H1 (cell line): ENCODE measurements around the gene TAF6. TPM values are rescaled to one million over a fixed set of nuclear protein-coding genes. Genes with fewer than 3 reads are reported as not detected.
A peak's percentile ranks its signal among the peaks of the same experiment; 100 is the strongest.

Experiments used
- CTCF ChIA-PET: fragments of 300-600 bp; sonication (Branson Sonifier 250); formaldehyde crosslinking; loops from one replicate; lab custom pipeline; 2021; ENCODE audit not compliant: partially characterized antibody; lab: Charles Lee
- POLR2A ChIA-PET: fragments of 300-600 bp; sonication (Branson Sonifier 250); formaldehyde crosslinking; loops from one replicate; lab custom pipeline; 2021; ENCODE audit warnings: inconsistent platforms; ENCODE audit not compliant: partially characterized antibody; lab: Charles Lee
- DNase-seq, 2 experiments: peaks; one replicate each; pipeline versions ENCODE4 v3.0.0 to v3.0.0-alpha.2; 2010 to 2022; ENCODE audit warnings: low spot score in 2 of 2, low read depth in 1 of 2, mixed read lengths in 1 of 2
- FAIRE-seq: peaks from 2 replicates; lab custom pipeline; 2011; peaks lifted over from hg19 to GRCh38; lab: Jason Lieb, UNC
- H2AFZ ChIP-seq: 2 replicates; pipeline ENCODE4 v1.8.1; 2012; ENCODE audit warnings: low read length, inconsistent platforms
- H2AK5ac ChIP-seq: 2 replicates; pipeline ENCODE4 v1.6.1; 2013; ENCODE audit warnings: low read depth, low read length
- H2BK120ac ChIP-seq: replicated peaks from 2 replicates; pipeline ENCODE3; 2013; ENCODE audit warnings: low read depth, low read length, inconsistent platforms
- H2BK12ac ChIP-seq: 2 replicates; pipeline ENCODE4 v1.6.1; 2013; ENCODE audit warnings: low read depth, low read length
- H2BK15ac ChIP-seq: 2 replicates; pipeline ENCODE4 v1.6.1; 2013; ENCODE audit warnings: low read length
- H2BK20ac ChIP-seq: 2 replicates; pipeline ENCODE4 v1.6.1; 2013; ENCODE audit warnings: low read length
- H2BK5ac ChIP-seq: 2 replicates; pipeline ENCODE4 v1.6.1; 2013; ENCODE audit warnings: low read depth, low read length
- H3K14ac ChIP-seq: 2 replicates; pipeline ENCODE4 v1.6.1; 2013; ENCODE audit warnings: inconsistent platforms; ENCODE audit not compliant: insufficient read length
- H3K18ac ChIP-seq: 2 replicates; pipeline ENCODE4 v1.6.1; 2013; ENCODE audit warnings: low read length; ENCODE audit errors: extremely low read depth
- H3K23ac ChIP-seq: 2 replicates; pipeline ENCODE4 v1.6.1; 2013; ENCODE audit warnings: inconsistent platforms; ENCODE audit not compliant: insufficient read length
- H3K23me2 ChIP-seq: 2 replicates; pipeline ENCODE4 v1.6.1; 2013; ENCODE audit warnings: low read depth, low read length
- H3K27ac ChIP-seq: 2 replicates; pipeline ENCODE4 v1.6.1; 2011; ENCODE audit warnings: low read depth, low read length, inconsistent platforms
- H3K27me3 ChIP-seq, 4 experiments: replicated peaks in 1 of 4; 1 replicate in 1 of 4; 2 replicates in 3 of 4; pipeline versions ENCODE4 v1.6.1 to v1.8.1; 2011 to 2013; ENCODE audit warnings: low read length in 3 of 4, mild to moderate bottlenecking in 3 of 4, inconsistent platforms in 2 of 4, mixed read lengths in 2 of 4, moderate library complexity in 1 of 4; ENCODE audit not compliant: control insufficient read depth in 3 of 4, insufficient read depth in 3 of 4; ENCODE audit errors: extremely low read depth in 1 of 4
- H3K36me3 ChIP-seq, 4 experiments: 2 replicates each; pipeline versions ENCODE4 v1.6.1 to v1.8.1; 2011 to 2013; ENCODE audit warnings: mild to moderate bottlenecking in 4 of 4, low read length in 3 of 4, moderate library complexity in 2 of 4, control low read depth in 1 of 4, inconsistent platforms in 1 of 4; ENCODE audit not compliant: insufficient read depth in 4 of 4, control insufficient read depth in 2 of 4
- H3K4ac ChIP-seq: replicated peaks from 2 replicates; pipeline ENCODE3; 2013; ENCODE audit warnings: low read length, low read depth, mixed read lengths, inconsistent platforms; ENCODE audit not compliant: insufficient read length
- H3K4me1 ChIP-seq, 4 experiments: replicated peaks in 1 of 4; 1 replicate in 1 of 4; 2 replicates in 3 of 4; pipeline versions ENCODE4 v1.6.1 to v1.8.1; 2011 to 2013; ENCODE audit warnings: low read length in 3 of 4, inconsistent platforms in 2 of 4, mixed read lengths in 1 of 4; ENCODE audit not compliant: insufficient read depth in 4 of 4, control insufficient read depth in 3 of 4
- H3K4me2 ChIP-seq, 2 experiments: 2 replicates each; pipeline versions ENCODE4 v1.6.1 to v1.8.1; 2011 to 2013; ENCODE audit warnings: low read depth in 2 of 2, low read length in 2 of 2, control low read depth in 1 of 2, inconsistent platforms in 1 of 2, mild to moderate bottlenecking in 1 of 2; ENCODE audit not compliant: insufficient read depth in 1 of 2
- H3K4me3 ChIP-seq, 4 experiments: fragments of 200-600, 300-600 bp in 1 of 4; sonication (generic), shearing (Covaris generic), sonication (Bioruptor Twin) in 1 of 4; 2 replicates each; pipeline versions ENCODE4 v1.5.1 to v1.8.1; 2011 to 2016; ENCODE audit warnings: low read length in 4 of 4, low read depth in 3 of 4, control low read depth in 2 of 4, inconsistent platforms in 2 of 4, mild to moderate bottlenecking in 2 of 4, mixed read lengths in 1 of 4, moderate library complexity in 1 of 4; ENCODE audit not compliant: insufficient read depth in 2 of 4; ENCODE audit errors: extremely low read depth in 1 of 4
- H3K56ac ChIP-seq: replicated peaks from 2 replicates; pipeline ENCODE3; 2013; ENCODE audit warnings: low read depth, mild to moderate bottlenecking, mixed read lengths, low read length, inconsistent platforms; ENCODE audit not compliant: insufficient read length
- H3K79me1 ChIP-seq: 2 replicates; pipeline ENCODE4 v1.6.1; 2013; ENCODE audit warnings: low read depth, low read length, control low read depth
- H3K79me2 ChIP-seq, 2 experiments: 2 replicates each; pipeline versions ENCODE4 v1.6.1 to v1.8.1; 2012 to 2013; ENCODE audit warnings: low read length in 2 of 2, mild to moderate bottlenecking in 2 of 2, inconsistent platforms in 1 of 2; ENCODE audit not compliant: insufficient read depth in 2 of 2, control insufficient read depth in 1 of 2
- H3K9ac ChIP-seq, 4 experiments: replicated peaks in 1 of 4; 1 replicate in 1 of 4; 2 replicates in 3 of 4; pipeline versions ENCODE4 v1.6.1 to v1.8.1; 2011 to 2013; ENCODE audit warnings: low read depth in 3 of 4, low read length in 3 of 4, control low read depth in 2 of 4, mild to moderate bottlenecking in 2 of 4, moderate library complexity in 2 of 4, inconsistent platforms in 1 of 4; ENCODE audit errors: extremely low read depth in 1 of 4
- H3K9me3 ChIP-seq, 2 experiments: 2 replicates each; pipeline versions ENCODE4 v1.6.1 to v1.8.1; 2012 to 2013; ENCODE audit warnings: mild to moderate bottlenecking in 2 of 2, moderate library complexity in 2 of 2, control low read depth in 1 of 2, inconsistent platforms in 1 of 2, low read depth in 1 of 2, low read length in 1 of 2, mixed read lengths in 1 of 2; ENCODE audit not compliant: insufficient read depth in 2 of 2
- H4K20me1 ChIP-seq, 2 experiments: replicated peaks in 1 of 2; 2 replicates each; pipeline versions ENCODE3 to v1.8.1; 2011 to 2013; ENCODE audit warnings: inconsistent platforms in 2 of 2, low read length in 2 of 2, mild to moderate bottlenecking in 1 of 2; ENCODE audit not compliant: insufficient read depth in 2 of 2, control insufficient read depth in 1 of 2
- H4K5ac ChIP-seq: 2 replicates; pipeline ENCODE4 v1.6.1; 2013; ENCODE audit warnings: low read length, low read depth, mixed read lengths, inconsistent platforms; ENCODE audit not compliant: insufficient read length
- H4K8ac ChIP-seq: 2 replicates; pipeline ENCODE4 v1.8.0; 2013; ENCODE audit warnings: mild to moderate bottlenecking, moderate library complexity, low read length, inconsistent platforms; ENCODE audit not compliant: insufficient read depth; ENCODE audit errors: extremely low read depth
- H4K91ac ChIP-seq: replicated peaks from 2 replicates; pipeline ENCODE3; 2013; ENCODE audit warnings: low read length, mixed read lengths, inconsistent platforms; ENCODE audit not compliant: insufficient read length
- CBX8 ChIP-seq: fragments of 300-800, 300-1000 bp; sonication (generic); IDR thresholded peaks from 2 replicates; pipeline ENCODE4 v1.7.1; 2016; ENCODE audit warnings: low read depth, low read length, borderline replicate concordance
- CHD1 ChIP-seq: IDR thresholded peaks from 2 replicates; pipeline ENCODE4 v1.6.1; 2012; ENCODE audit warnings: low read depth, low read length, improper control_type of control experiment
- CHD2 ChIP-seq: IDR thresholded peaks from 2 replicates; pipeline ENCODE4 v1.6.1; 2012; ENCODE audit warnings: low read length, improper control_type of control experiment
- EGR1 ChIP-seq: IDR thresholded peaks from 2 replicates; pipeline ENCODE4 v1.6.1; 2011; ENCODE audit warnings: low read depth, low read length, borderline replicate concordance
- EP300 ChIP-seq, 2 experiments: IDR thresholded peaks; 1 replicate in 1 of 2; 2 replicates in 1 of 2; pipeline ENCODE4 v1.6.1; 2011 to 2012; ENCODE audit warnings: low read depth in 2 of 2, low read length in 2 of 2, mild to moderate bottlenecking in 2 of 2, borderline replicate concordance in 1 of 2, inconsistent platforms in 1 of 2, moderate library complexity in 1 of 2
- HDAC6 ChIP-seq: IDR thresholded peaks from one replicate; pipeline ENCODE4 v1.7.1; 2012; ENCODE audit warnings: low read depth, mild to moderate bottlenecking, inconsistent platforms, low read length, moderate library complexity
- KDM4A ChIP-seq: IDR thresholded peaks from one replicate; pipeline ENCODE4 v1.7.1; 2012; ENCODE audit warnings: low read depth, mild to moderate bottlenecking, moderate library complexity, low read length, inconsistent platforms; ENCODE audit not compliant: severe bottlenecking
- PHF8 ChIP-seq: fragments of 200-600 bp; sonication (generic); conservative IDR thresholded peaks from 2 replicates; pipeline ENCODE4 v1.7.1; 2012; ENCODE audit warnings: low read depth, mild to moderate bottlenecking, inconsistent platforms, low read length, moderate library complexity
- RAD21 ChIP-seq, 2 experiments: IDR thresholded peaks in 1 of 2; conservative IDR thresholded peaks in 1 of 2; 2 replicates each; pipeline ENCODE4 v1.6.1; 2011; ENCODE audit warnings: low read depth in 2 of 2, low read length in 2 of 2, improper control_type of control experiment in 1 of 2, inconsistent platforms in 1 of 2, mild to moderate bottlenecking in 1 of 2, moderate library complexity in 1 of 2
- SIX5 ChIP-seq: IDR thresholded peaks from 2 replicates; pipeline ENCODE4 v1.6.1; 2011; ENCODE audit warnings: mild to moderate bottlenecking, low read depth, low read length
- TBP ChIP-seq: IDR thresholded peaks from 2 replicates; pipeline ENCODE4 v1.6.1; 2011; ENCODE audit warnings: low read depth, low read length, improper control_type of control experiment
- WGBS, 2 experiments: shearing (Covaris generic) in 1 of 2; methylation state at CpG; one replicate each; pipeline versions ENCODE4 v1.1.6 to v1.1.7; 2013 to 2015; ENCODE audit warnings: low lambda C conversion rate in 2 of 2, mixed read lengths in 2 of 2, inconsistent platforms in 1 of 2, low coverage in 1 of 2, missing lambda C conversion rate in 1 of 2; ENCODE audit not compliant: insufficient replicate concordance in 2 of 2, insufficient coverage in 1 of 2, insufficient read length in 1 of 2; ENCODE audit errors: extremely low coverage in 1 of 2, missing lambda C conversion rate in 1 of 2; 5-methylcytosine and 5-hydroxymethylcytosine counted together
- polyA plus RNA-seq, 7 experiments: library from polyadenylated mRNA; depleted of rRNA in 3 of 7; stranded (reverse) in 5 of 7; unstranded in 2 of 7; fragments of >200 nt in 5 of 7; fragments of 200-250 nt in 2 of 7; gene quantifications; 1 replicate in 5 of 7; 2 replicates in 1 of 7; 4 replicates in 1 of 7; pipeline versions ENCODE4 v1.2.1 to v1.2.3, GENCODE V29; 2011 to 2013; ENCODE audit warnings: missing spikeins in 2 of 7, mixed read lengths in 2 of 7
- total RNA-seq: library from RNA; stranded (reverse); fragmentation: NEBNext Ultra II Directional; extraction: Animal tissue kit (Norgen Biotek cat#: 25700); gene quantifications from 2 replicates; pipeline ENCODE4 v1.2.1, GENCODE V29; 2021

Gene TAF6
- total and polyA plus RNA-seq, 2 of the 8 experiments (the other 6 are each of a cell fraction or from before 2014, with no cell fraction given) = 66.7 to 101 TPM

GRCh38 chr7:100119970-100120732 lies 993 bp upstream of the TAF6 start:
- Histone ChIP-seq H3K4me2 (peak overlapping the region; percentile 74 to 92), H3K23ac (no peak overlapping the region), H4K20me1 (peaks cover 0 to 1% of the 10 kb centered on the region in 2 experiments), H3K36me3 (no peaks in the 10 kb centered on the region), H2AFZ (peak overlapping the region; percentile 79; the same call in 1 of the 2 replicates), H3K9ac (peak overlapping the region in 3 of 4 experiments; percentile 84 to 87 (median 87); a peak in 6 of 7 replicates), H3K14ac (no peak overlapping the region), H4K91ac (no peak overlapping the region), H3K23me2 (peaks cover 8% of the 10 kb centered on the region), H3K79me1 (0 out of 2 replicates have a peak, but pooled peaks cover 4% of the 10 kb centered on the region), H3K4me1 (peaks cover 0 to 5% (median 1%) of the 10 kb centered on the region in 4 experiments; a peak in 4 of 7 replicates), H2AK5ac (no peak overlapping the region), H3K4me3 (peak overlapping the region; percentile 75 to 98 (median 94)), H4K8ac (no peak overlapping the region), H3K4ac (no peak overlapping the region), H3K56ac (no peak overlapping the region), H2BK12ac (no peak overlapping the region), H2BK120ac (no peak overlapping the region), H2BK15ac (peak overlapping the region; percentile 31; the same call in 1 of the 2 replicates), H3K18ac (peak overlapping the region; percentile 71), H4K5ac (no peak overlapping the region), H3K79me2 (peaks cover 0 to 6% of the 10 kb centered on the region in 2 experiments; a peak in 1 of 4 replicates), H3K27me3 (no peaks in the 10 kb centered on the region), H2BK5ac (peak overlapping the region; percentile 46), H3K27ac (0 out of 2 replicates have a peak overlapping the region, but pooled peaks have one; percentile 88), H3K9me3 (no peaks in the 10 kb centered on the region), H2BK20ac (no peak overlapping the region)
- POLR2A ChIA-PET = interaction anchor here (0.5 to 19.1 kb wide), 10 partner anchors 8 to 154 kb away, joined by 3 to 414 read pairs (median 6); partner anchors contain the start of genes AP4M1, COPS6, GAL3ST4 and MCM7
- FAIRE-seq (no peak), DNase-seq (peak in 1 of 2 experiments; percentile 84)
- CTCF ChIA-PET = interaction anchor here (1.0 to 1.6 kb wide), 3 partner anchors 11 to 36 kb away, joined by 3 to 10 read pairs (median 5); no protein-coding TSS in a partner anchor
- WGBS, 2 experiments = 24% methylated on average over 19 of the region's 19 CpGs; no CpG with 5 or more reads in 1 of the 2 experiments
- TF ChIP-seq CHD2 (0 out of 2 replicates have a peak, but pooled peaks have one; percentile 1), KDM4A (no peak), TBP (no peak), SIX5 (peak; percentile 63), CHD1 (no peak), EGR1 (no peak), HDAC6 (no peak), EP300 (IDR thresholded peaks at IDR 0.05; ENCODE audit: borderline replicate concordance in 1 of 2, low read depth in 2 of 2, low read length in 2 of 2) (no peak), CBX8 (no peak), PHF8 (0 out of 2 replicates have a peak, but pooled peaks have one; percentile 6), RAD21 (IDR thresholded peaks at IDR 0.05 in 1 of 2, conservative IDR thresholded peaks at IDR 0.05 in 1 of 2; ENCODE audit: low read depth in 2 of 2, low read length in 2 of 2) (no peak)
